GM19023 (cell line): Measurements from ENCODE around the gene EIF1AY.
"Not testable (repeated sequence)": the region's sequence is repeated elsewhere in the genome, so short reads cannot be mapped to it uniquely, and the experiment has no call there.

ENCODE experiments used
- ATAC-seq: cut with Tn5 transposase; IDR thresholded peaks from one replicate; pipeline ENCODE4 v1.9.1; 2021; ENCODE audit warnings: mild to moderate bottlenecking, moderate library complexity; ENCODE audit not compliant: unreplicated experiment

Gene EIF1AY, protein sequence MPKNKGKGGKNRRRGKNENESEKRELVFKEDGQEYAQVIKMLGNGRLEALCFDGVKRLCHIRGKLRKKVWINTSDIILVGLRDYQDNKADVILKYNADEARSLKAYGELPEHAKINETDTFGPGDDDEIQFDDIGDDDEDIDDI

DNA sequence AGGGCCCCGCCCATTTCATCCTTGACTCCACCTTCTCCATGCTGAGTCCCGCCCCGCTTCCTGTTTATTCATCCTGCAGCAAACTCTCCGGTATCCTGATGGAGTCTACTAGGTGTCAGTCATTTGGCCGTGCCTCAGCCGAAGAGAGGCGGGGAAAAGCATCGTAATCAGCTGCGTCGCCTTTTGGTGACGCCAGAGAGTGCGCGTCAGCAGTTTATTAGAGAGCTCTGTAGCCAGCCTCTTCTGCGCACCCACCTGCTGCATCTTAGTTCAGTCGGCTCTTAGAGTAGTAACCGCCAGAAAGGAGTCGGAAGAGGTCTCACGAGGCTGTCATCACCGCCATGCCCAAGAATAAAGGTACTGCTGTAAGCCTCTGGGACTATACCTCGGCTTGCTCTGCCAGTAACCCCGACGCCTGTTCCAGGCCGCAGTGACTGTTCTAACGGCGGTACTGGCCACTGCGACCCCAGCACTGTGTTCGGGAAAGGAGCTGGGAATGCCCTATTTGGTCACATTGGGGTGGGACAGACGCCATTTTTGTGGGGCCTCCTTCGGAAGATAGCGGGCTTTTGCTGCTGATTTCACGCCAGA is at the start of gene EIF1AY:
EIF1AY (plus strand) TSS at position 246 of the 591 bp plus-strand sequence; CDS start at position 342, 96 bp downstream.
- no peak for ATAC-seq

DNA sequence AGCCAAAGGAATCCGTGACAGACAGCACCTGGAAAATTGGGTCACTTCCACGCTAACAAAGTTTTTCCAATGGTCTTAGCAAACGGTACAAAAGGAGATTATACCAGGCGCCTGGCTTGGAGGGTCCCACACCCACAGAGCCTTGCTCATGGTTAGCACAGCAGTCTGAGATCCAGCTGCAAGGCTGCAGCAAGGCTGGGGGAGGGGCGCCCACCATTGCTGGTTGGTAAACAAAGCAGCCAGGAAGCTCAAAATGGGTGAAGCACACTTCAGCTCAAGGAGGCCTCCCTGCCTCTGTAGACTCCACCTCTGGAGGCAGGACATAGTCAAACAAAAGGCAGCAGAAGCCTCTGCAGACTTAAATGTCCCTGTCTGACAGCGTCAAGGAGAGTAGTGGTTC is 47.1 kb upstream of the EIF1AY start:
- no peak for ATAC-seq

DNA sequence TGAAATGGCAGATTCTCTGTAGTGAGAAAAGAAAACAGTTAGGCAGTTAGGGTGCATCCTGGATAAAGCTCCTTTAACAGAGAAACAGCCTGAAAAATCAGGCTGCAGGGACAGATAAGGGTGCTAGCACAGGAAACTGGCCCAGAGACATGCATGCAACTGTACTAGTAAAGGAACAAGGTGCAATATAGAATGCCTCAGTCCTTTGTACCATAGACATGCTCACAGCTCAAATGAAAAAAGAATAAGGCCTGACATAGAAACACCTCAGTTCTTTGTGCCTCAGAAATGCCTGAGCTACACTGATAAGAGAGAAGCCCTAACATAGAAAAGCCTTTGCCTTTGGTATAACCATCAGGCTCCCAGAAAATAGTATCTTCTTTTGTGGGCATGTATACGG is 37.4 kb upstream of the EIF1AY start:
- no peak for ATAC-seq

DNA sequence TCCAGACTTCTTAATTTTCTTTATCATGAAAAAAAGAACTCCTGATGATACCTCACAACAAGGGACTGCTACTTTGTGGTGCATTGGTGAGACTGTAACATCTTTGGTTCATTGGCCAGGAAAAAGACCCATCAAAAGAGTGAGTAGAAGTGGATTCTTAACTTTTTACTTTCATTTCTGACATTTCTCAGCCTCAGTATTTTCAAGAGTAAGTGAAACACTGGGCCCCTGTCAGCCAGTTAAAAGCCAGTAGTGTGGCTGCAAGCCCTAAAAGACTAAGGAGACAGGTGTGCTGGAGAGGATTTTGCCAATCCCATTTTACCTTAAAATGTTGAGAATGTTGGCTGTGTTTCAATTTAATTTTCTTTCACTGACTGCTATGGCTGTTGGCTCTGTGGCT is 36.6 kb upstream of the EIF1AY start:
- ATAC-seq = no peak

DNA sequence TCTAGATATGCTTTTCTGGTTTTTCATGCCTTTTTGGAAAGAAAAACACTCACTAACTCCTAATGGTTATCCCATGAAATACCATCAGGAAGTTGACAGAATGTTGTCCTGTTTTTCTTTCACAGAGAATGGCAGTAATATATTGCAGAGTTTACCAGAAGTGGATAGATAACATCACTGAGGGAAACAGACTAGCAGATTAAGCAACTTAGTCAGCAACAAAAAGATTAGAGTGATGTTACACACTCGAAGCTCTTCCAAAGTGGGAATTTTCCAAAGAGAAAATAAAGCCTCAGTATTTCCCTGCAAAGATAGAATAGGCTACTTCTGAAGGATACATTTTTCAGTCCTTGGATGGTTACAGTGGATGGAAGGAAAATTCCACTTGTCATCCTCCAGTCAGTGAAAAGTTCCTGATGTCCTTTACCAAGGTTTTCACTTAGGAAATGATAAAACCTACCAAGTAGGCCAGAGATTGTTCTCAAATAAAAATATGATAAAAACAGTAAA is 31.1 kb upstream of the EIF1AY start:
- ATAC-seq = no peak

DNA sequence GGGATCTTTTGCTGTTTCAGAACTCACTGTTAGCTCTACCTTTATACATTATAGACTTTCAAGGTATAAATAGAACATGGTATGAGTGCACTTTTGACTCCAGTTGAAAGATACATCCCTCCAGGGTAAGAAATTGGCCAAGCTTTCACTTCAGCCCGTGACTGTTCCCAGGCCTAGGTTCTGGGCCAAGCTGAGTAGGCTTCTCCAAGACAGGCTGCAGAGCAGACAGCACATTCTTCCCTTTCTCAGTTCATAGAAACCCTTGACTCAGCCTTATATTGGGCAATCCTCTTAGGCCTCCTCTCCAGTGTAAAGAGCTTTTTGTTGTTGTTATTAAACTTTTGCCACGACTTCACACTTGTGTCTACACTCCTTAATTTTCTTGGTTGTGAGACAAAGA is 29.5 kb upstream of the EIF1AY start:
- no peak for ATAC-seq

DNA sequence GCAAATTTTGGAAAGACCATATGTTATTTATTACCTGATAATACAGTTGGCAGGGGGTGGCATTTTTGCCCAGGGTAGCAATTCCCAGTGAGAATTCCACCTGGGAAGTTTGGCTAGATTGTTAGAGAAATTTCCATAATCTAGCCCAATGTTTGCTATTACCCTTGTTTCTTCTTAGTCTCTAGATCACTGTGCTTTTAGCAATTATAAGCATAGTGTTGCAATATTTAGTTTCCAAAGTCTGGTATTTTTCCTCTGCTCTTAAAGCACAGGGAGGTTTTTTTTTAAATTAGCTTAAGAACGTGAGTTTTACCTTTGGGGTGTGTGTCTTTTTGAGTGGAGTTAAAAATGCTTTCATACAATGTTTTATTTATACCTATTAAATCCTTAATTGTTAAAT is 26.3 kb upstream of the EIF1AY start:
- ATAC-seq = no peak

DNA sequence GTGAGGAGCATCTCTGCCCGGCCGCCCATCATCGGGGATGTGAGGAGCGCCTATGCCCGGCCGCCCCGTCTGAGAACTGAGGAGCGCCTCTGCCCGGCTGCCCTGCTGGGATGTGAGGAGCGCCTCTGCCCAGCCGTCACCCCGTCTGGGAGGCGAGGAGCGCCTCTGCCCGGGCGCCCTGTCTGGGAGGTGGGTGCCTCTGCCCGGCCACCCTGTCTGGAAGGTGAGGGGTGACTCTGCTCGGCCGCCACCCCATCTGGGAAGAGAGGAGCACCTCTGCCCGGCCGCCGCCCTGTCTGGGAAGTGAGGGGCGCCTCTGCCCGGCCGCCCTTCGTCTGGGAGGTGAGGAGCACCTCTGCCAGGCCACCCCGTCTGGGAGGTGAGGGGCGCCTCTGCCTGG is 23.7 kb upstream of the EIF1AY start:
- no peak for ATAC-seq

DNA sequence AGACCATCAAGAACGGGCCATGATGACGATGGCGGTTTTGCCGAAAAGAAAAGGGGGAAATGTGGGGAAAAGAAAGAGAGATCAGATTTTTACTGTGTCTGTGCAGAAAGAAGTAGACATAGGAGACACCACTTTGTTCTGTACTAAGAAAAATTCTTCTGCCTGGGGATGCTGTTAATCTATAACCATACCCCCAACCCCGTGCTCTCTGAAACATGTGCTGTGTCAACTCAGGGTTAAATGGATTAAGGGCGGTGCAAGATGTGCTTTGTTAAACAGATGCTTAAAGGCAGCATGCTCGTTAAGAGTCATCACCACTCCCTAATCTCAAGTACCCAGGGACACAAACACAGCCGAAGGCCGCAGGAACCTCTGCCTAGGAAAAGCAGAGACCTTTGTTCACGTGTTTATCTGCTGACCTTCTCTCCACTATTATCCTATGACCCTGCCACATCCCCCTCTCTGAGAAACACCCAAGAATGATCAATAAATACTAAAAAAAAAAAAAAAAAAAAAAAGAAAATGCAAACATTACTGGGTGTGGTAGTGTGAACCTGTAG is 22.7 kb upstream of the EIF1AY start:
- not testable (repeated sequence) for ATAC-seq

DNA sequence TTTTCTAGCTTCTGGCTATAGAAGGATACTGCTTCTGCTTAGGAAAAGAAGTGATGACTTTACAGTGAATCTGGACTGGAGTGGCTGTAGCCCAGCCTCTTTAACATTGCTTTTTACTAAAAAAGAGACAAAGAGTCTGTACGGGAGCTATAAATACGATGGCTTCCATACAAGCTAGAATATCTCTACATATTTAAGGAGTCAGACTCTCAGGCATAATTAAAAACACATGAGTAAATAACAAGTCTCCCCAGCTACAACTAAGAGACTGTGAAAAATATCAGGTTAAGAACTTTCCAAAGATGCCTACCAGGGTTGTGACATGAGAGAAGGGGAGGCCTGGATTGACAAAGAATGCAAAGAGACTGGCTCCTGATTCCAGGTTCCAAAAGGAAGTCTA is 19.8 kb upstream of the EIF1AY start:
- no peak for ATAC-seq

DNA sequence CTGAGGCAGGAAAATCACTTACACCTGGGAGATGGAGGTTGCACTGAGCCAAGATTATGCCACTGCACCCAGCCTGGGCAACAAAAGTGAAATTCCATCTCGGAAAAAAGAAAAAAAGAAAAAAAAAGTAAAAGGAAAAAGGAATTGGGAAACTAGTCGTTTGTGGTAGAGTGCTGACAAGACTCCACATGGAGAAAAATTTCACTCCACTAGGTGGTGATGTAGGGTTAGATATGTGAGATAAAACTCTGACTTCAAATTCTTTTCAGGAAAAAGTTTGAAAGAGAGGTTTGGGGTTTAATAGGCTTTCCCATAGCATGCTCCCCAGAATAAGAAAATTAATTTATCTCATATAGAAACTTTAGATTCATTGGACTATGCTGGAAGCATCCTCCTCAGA is 16.9 kb upstream of the EIF1AY start:
- ATAC-seq = no peak

DNA sequence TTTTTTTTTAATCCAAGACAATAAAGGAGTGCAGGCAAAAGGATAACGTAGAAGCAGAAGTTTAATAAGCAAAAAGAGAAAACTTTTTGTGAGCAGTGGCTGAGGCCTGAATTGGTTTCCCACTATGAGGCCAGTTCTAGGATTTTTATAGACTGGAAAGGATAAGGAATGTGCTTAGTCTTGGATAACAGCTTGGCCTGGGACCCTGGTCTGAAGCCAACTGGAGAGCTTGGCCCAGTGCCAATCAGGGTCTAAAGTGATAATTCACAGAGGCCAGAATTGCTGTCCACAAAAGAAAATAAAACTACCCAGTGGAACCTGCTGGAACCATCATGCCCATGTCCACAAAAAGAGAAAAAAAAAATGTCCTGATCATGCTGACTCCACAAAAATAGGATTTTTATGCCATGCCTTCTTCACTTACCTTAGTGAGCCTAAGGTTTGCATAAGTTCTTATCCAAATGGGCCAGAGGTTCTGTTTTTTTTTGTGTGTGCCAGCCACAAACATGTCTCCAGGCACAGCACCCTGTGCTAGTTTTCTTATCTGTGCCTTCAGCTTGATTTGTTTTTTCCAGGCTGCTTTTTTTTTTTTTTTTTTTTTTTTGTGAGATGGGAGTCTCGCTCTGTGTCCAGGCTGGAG is 15.6 kb upstream of the EIF1AY start:
- ATAC-seq = no peak

DNA sequence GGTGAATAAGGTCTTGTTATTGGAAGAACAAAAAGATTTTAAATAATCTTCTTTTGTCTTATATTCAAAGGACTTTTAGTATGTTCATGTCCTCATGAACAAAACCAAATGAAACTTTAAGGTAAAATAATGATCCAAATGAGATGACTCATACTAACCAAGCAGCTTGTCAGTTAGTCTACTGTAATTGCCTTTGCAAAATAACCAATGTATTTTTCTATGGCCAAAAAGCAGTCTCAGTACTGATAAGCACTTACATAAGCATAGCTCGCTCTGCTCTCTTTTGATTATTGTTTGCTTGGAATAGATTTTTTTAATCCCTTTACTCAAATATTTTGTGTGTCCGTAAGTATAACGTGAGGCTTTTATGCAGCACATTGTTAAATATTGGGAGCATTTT is 4.3 kb upstream of the EIF1AY start:
- ATAC-seq = no peak

DNA sequence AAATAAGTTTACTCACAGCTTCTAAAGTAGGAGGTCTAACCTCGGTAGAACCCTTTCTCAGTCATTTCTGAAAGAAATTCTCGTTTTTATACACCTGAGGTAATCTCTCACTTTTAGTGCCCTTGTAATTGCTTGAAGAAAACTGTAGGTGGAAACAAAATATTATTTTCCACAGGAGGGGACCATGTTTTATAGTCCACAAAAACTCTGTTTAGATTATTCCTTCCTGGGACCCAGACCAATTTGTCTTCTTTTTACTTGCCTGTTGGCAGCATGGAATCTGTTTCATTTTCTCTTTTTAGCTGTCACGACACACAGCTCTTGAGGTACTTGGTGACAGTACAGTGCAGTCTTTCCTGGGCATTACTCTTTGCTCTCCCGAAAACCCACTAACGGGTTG is 930 bp downstream of the EIF1AY start:
- ATAC-seq = no peak

DNA sequence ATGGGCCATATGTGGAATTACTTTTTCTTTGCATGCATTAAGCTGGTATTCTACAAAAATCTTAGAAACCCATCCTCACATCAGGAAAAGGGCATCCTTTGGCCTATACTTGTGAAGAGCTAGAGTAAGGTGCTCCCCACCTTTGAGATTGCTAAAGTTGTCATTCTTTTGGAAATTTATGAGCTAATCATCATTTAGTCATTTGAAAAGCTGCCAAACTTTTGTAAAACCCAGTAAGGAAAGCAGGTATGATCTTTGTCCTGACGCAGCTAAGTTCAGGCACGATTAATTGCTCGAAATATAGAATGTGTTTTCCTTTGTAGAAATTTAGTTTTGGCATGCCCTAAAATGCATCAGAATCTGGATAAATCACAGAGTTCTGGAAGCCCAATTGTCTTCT is 2.6 kb downstream of the EIF1AY start:
- no peak for ATAC-seq

DNA sequence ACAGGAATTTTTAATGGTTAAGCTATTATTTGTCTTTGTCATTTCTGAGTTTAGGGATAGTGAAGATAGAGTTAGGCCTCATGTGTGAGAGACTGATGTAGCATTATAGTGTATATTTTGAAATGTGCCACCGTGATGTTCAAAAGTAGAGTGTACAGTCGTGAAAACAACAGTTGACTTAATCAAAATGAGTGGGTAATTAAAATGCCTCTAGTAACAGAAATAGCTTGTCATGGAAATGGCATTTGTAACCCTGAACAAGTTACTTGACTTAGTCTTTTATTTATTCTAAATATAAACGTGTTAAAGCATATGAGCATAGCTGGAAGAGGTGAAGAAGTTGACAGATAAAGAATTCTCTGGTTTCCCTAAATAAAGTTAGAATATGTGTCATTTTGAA is 6.1 kb downstream of the EIF1AY start:
- ATAC-seq = no peak

DNA sequence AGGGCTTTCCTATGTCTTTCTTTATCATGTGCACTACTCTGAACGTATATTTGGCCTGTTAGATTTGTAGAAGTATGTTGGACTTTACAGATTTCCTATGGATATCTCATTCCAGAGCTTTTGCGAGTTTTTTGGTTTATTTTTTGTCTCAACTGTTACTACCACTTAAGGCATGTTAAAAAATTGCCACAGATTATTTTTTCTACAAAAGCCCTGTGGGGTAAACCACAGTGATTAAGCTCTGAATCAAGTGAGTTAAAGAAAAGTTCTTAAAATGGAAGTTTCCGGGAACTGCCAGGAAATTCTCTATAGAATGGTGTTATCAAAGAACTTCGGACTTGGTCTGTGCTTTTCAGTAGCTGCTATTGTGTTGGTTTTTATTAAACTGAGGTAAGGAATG is 10.6 kb downstream of the EIF1AY start:
- no peak for ATAC-seq
